ENCODE data around the gene PHF13.

PHF13 gene

GRCh38 chr1:6653436-6654290 lies 40.1 kb downstream of the PHF13 start:
- H3K4me3 ChIP-seq (ENCODE audit: low read depth, low read length, poor library complexity, severe bottlenecking) = no peak overlapping the region
- no peak overlapping the region for H2AFZ ChIP-seq (ENCODE audit: low read length)
- H3F3A ChIP-seq (ENCODE audit: insufficient read depth, low read length) = no peaks in the 10 kb centered on the region
- no peak overlapping the region for H3K9ac ChIP-seq (ENCODE audit: low read length)
- no peak overlapping the region for H3K27ac ChIP-seq (ENCODE audit: low read depth, low read length, poor library complexity, severe bottlenecking)
- TF ChIP-seq CTCF (IDR thresholded peaks at IDR 0.05; ENCODE audit: low read length) (no peak), EZH2 (IDR thresholded peaks at IDR 0.05; ENCODE audit: borderline replicate concordance, low read length) (no peak)
- H3K79me2 ChIP-seq (ENCODE audit: insufficient read depth, low read length) = no peaks in the 10 kb centered on the region
- H4K20me1 ChIP-seq (ENCODE audit: insufficient read depth, low read length) = no peaks in the 10 kb centered on the region
- H3K9me3 ChIP-seq (ENCODE audit: low read length) = no peaks in the 10 kb centered on the region
- H3K36me3 ChIP-seq (ENCODE audit: insufficient read depth, low read length) = peaks cover 49% of the 10 kb centered on the region
- no peaks in the 10 kb centered on the region for H3K9me2 ChIP-seq (ENCODE audit: low read depth, low read length)
- no peak overlapping the region for H3K4me2 ChIP-seq (ENCODE audit: low read length)
- no peaks in the 10 kb centered on the region for H3K4me1 ChIP-seq (ENCODE audit: insufficient read depth, low read length, severe bottlenecking)
- no peaks in the 10 kb centered on the region for H3K27me3 ChIP-seq (ENCODE audit: insufficient read depth, low read length)

GRCh38 chr1:6657138-6657537 lies 43.6 kb downstream of the PHF13 start:
- H2AFZ ChIP-seq (ENCODE audit: low read length) = no peak overlapping the region
- no peaks in the 10 kb centered on the region for H3K27me3 ChIP-seq (ENCODE audit: insufficient read depth, low read length)
- no peak overlapping the region for H3K27ac ChIP-seq (ENCODE audit: low read depth, low read length, poor library complexity, severe bottlenecking)
- no peaks in the 10 kb centered on the region for H3K4me1 ChIP-seq (ENCODE audit: insufficient read depth, low read length, severe bottlenecking)
- H3K4me2 ChIP-seq (ENCODE audit: low read length) = no peak overlapping the region
- no peaks in the 10 kb centered on the region for H3F3A ChIP-seq (ENCODE audit: insufficient read depth, low read length)
- no peak for TF ChIP-seq EZH2 (IDR thresholded peaks at IDR 0.05; ENCODE audit: borderline replicate concordance, low read length)
- TF ChIP-seq CTCF (IDR thresholded peaks at IDR 0.05; ENCODE audit: low read length) = no peak
- no peaks in the 10 kb centered on the region for H3K9me2 ChIP-seq (ENCODE audit: low read depth, low read length)
- no peaks in the 10 kb centered on the region for H4K20me1 ChIP-seq (ENCODE audit: insufficient read depth, low read length)
- peaks cover 32% of the 10 kb centered on the region for H3K36me3 ChIP-seq (ENCODE audit: insufficient read depth, low read length)
- H3K9me3 ChIP-seq (ENCODE audit: low read length) = no peaks in the 10 kb centered on the region
- H3K4me3 ChIP-seq (ENCODE audit: low read depth, low read length, poor library complexity, severe bottlenecking) = no peak overlapping the region
- no peaks in the 10 kb centered on the region for H3K79me2 ChIP-seq (ENCODE audit: insufficient read depth, low read length)
- no peak overlapping the region for H3K9ac ChIP-seq (ENCODE audit: low read length)

- H3K27me3 ChIP-seq (ENCODE audit: insufficient read depth, low read length) = no peaks in the 10 kb centered on the region
- no peak overlapping the region for H3K9ac ChIP-seq (ENCODE audit: low read length)
- H3F3A ChIP-seq (ENCODE audit: insufficient read depth, low read length) = no peaks in the 10 kb centered on the region
- no peak overlapping the region for H3K4me3 ChIP-seq (ENCODE audit: low read depth, low read length, poor library complexity, severe bottlenecking)
- peaks cover 29% of the 10 kb centered on the region for H3K36me3 ChIP-seq (ENCODE audit: insufficient read depth, low read length)
- H3K79me2 ChIP-seq (ENCODE audit: insufficient read depth, low read length) = no peaks in the 10 kb centered on the region
- H3K9me3 ChIP-seq (ENCODE audit: low read length) = no peaks in the 10 kb centered on the region
- H3K9me2 ChIP-seq (ENCODE audit: low read depth, low read length) = no peaks in the 10 kb centered on the region
- no peak overlapping the region for H2AFZ ChIP-seq (ENCODE audit: low read length)
- TF ChIP-seq EZH2 (IDR thresholded peaks at IDR 0.05; ENCODE audit: borderline replicate concordance, low read length) (no peak), CTCF (IDR thresholded peaks at IDR 0.05; ENCODE audit: low read length) (no peak)
- no peaks in the 10 kb centered on the region for H3K4me1 ChIP-seq (ENCODE audit: insufficient read depth, low read length, severe bottlenecking)
- no peak overlapping the region for H3K4me2 ChIP-seq (ENCODE audit: low read length)
- no peak overlapping the region for H3K27ac ChIP-seq (ENCODE audit: low read depth, low read length, poor library complexity, severe bottlenecking)
- H4K20me1 ChIP-seq (ENCODE audit: insufficient read depth, low read length) = no peaks in the 10 kb centered on the region
Measured at GRCh38 chr1:6658359-6659060, 45.0 kb downstream of the PHF13 start.

Measured in OCI-LY1 (cell line).